ENCODE data around the gene TMTC1.

- TF ChIP-seq POLR2AphosphoS5 (IDR thresholded peaks at IDR 0.05; ENCODE audit: low read depth, low read length) = no peak
- TF ChIP-seq TAF1 (IDR thresholded peaks at IDR 0.05; ENCODE audit: borderline replicate concordance, insufficient read depth, low read length) = no peak
- TF ChIP-seq SIN3A (IDR thresholded peaks at IDR 0.05; ENCODE audit: borderline replicate concordance, insufficient read depth, low read length) = no peak
- no peak for TF ChIP-seq REST (IDR thresholded peaks at IDR 0.05; ENCODE audit: insufficient read depth in 1 of 2, low read depth in 2 of 2, low read length in 2 of 2)
These were observed 122.9 kb downstream of the TMTC1 start for GRCh38 chr12:29660847-29661246.
